ENCODE measurements around the gene XPOT. TPM values are rescaled to one million over a fixed set of nuclear protein-coding genes. Genes with fewer than 3 reads are reported as not detected.

Gene XPOT
- total RNA-seq, 1 experiment from 2014 or later, result 130 TPM

GRCh38 chr12:64411427-64411826 is 7.2 kb downstream of the XPOT start:
- no peak overlapping the region for H3K4me3 Mint-ChIP-seq

More at GRCh38 chr12:64411427-64411826, 7.2 kb downstream of the XPOT start:
- Histone ChIP-seq H3K9me3 (ENCODE audit: control insufficient read depth, low read depth, low read length) (no peaks in the 10 kb centered on the region), H3K56ac (ENCODE audit: insufficient read length, low read depth, low read length) (no peak overlapping the region), H3K14ac (ENCODE audit: insufficient read depth, low read length) (no peak overlapping the region), H4K5ac (ENCODE audit: insufficient read length, low read depth, low read length) (no peak overlapping the region), H2BK120ac (ENCODE audit: low read depth, low read length, poor library complexity, severe bottlenecking) (no peak overlapping the region), H4K91ac (ENCODE audit: insufficient read length, low read depth, low read length) (no peak overlapping the region), H2BK15ac (ENCODE audit: low read depth, low read length) (no peak overlapping the region), H4K20me1 (ENCODE audit: control insufficient read depth, insufficient read depth, insufficient read length) (no peaks in the 10 kb centered on the region), H3K27me3 (ENCODE audit: insufficient read depth, low read length) (no peaks in the 10 kb centered on the region), H3K23me2 (ENCODE audit: insufficient read length, low read depth, low read length, poor library complexity, severe bottlenecking) (no peaks in the 10 kb centered on the region), H3K4me1 (ENCODE audit: insufficient read depth, low read length) (no peaks in the 10 kb centered on the region), H3K79me1 (ENCODE audit: insufficient read depth, low read depth, low read length, poor library complexity, severe bottlenecking) (peaks cover 4% of the 10 kb centered on the region), H3K18ac (ENCODE audit: insufficient read length, low read depth, low read length) (no peak overlapping the region), H3K9ac (ENCODE audit: extremely low read depth, insufficient read length, low read length) (no peak overlapping the region), H2AFZ (ENCODE audit: low read length) (no peak overlapping the region), H3K79me2 (ENCODE audit: insufficient read depth, low read length) (peaks cover 15% of the 10 kb centered on the region; the same call in 1 of the 2 replicates), H2AK5ac (ENCODE audit: insufficient read length, low read length) (no peak overlapping the region), H3K27ac (ENCODE audit: insufficient read length, low read depth, low read length) (no peak overlapping the region), H3K4me2 (ENCODE audit: insufficient read depth, insufficient read length, low read length) (no peak overlapping the region), H2BK5ac (ENCODE audit: insufficient read length, low read length) (no peak overlapping the region), H2BK12ac (ENCODE audit: insufficient read length, low read depth, low read length) (no peak overlapping the region), H3T11ph (ENCODE audit: low read length) (no peak overlapping the region), H3K23ac (ENCODE audit: insufficient read length, low read depth, low read length) (no peak overlapping the region), H4K8ac (replicated peaks; ENCODE audit: insufficient read length, low read depth, low read length) (no peak overlapping the region), H3K4ac (ENCODE audit: low read depth, low read length) (no peak overlapping the region), H2BK20ac (ENCODE audit: low read depth, low read length, poor library complexity, severe bottlenecking) (no peak overlapping the region)
- no CpG with 5 or more reads among the region's 2 CpGs for WGBS (ENCODE audit: extremely low coverage, insufficient read length, low lambda C conversion rate)
- no peak overlapping the region for H3K27ac Mint-ChIP-seq
- TF ChIP-seq, protein P1, sequence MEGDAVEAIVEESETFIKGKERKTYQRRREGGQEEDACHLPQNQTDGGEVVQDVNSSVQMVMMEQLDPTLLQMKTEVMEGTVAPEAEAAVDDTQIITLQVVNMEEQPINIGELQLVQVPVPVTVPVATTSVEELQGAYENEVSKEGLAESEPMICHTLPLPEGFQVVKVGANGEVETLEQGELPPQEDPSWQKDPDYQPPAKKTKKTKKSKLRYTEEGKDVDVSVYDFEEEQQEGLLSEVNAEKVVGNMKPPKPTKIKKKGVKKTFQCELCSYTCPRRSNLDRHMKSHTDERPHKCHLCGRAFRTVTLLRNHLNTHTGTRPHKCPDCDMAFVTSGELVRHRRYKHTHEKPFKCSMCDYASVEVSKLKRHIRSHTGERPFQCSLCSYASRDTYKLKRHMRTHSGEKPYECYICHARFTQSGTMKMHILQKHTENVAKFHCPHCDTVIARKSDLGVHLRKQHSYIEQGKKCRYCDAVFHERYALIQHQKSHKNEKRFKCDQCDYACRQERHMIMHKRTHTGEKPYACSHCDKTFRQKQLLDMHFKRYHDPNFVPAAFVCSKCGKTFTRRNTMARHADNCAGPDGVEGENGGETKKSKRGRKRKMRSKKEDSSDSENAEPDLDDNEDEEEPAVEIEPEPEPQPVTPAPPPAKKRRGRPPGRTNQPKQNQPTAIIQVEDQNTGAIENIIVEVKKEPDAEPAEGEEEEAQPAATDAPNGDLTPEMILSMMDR (conservative IDR thresholded peaks at IDR 0.05), result no peak
- no peak for DNase-seq
- H3K27me3 Mint-ChIP-seq (ENCODE audit: low read depth), result no peaks in the 10 kb centered on the region
- peaks cover 4 to 13% of the 10 kb centered on the region in 2 experiments for H3K4me1 Mint-ChIP-seq
- peaks cover 34 to 61% (median 59%) of the 10 kb centered on the region in 3 experiments; a peak in 6 of 7 replicates for H3K36me3 Mint-ChIP-seq (ENCODE audit: insufficient read depth in 1 of 3, low read depth in 3 of 3)
- no peaks in the 10 kb centered on the region for H3K9me3 Mint-ChIP-seq
